Nephron progenitor cell (in vitro differentiated cells): ENCODE measurements around the gene HSPB8.

Experiments used
- DNase-seq: peaks from one replicate; pipeline ENCODE4 v3.0.0; 2021
- H3K27ac Mint-ChIP-seq: 2 replicates; pipeline ENCODE4 v1.8.0; 2021; ENCODE audit warnings: mild to moderate bottlenecking, moderate library complexity, mixed read lengths
- H3K27me3 Mint-ChIP-seq: 2 replicates; pipeline ENCODE4 v1.8.0; 2021; ENCODE audit warnings: mild to moderate bottlenecking, low read depth, mixed read lengths; ENCODE audit not compliant: poor library complexity
- H3K36me3 Mint-ChIP-seq: 2 replicates; pipeline ENCODE4 v1.8.0; 2021; ENCODE audit warnings: low read depth, mixed read lengths
- H3K4me1 Mint-ChIP-seq: 2 replicates; pipeline ENCODE4 v1.8.0; 2021; ENCODE audit warnings: mixed read lengths
- H3K4me3 Mint-ChIP-seq: 2 replicates; pipeline ENCODE4 v1.8.0; 2021; ENCODE audit warnings: mild to moderate bottlenecking, moderate library complexity, mixed read lengths
- H3K9me3 Mint-ChIP-seq: 2 replicates; pipeline ENCODE4 v1.8.0; 2021; ENCODE audit warnings: mild to moderate bottlenecking, moderate library complexity, mixed read lengths
- CTCF ChIP-seq: fragments of 200-600 bp; sonication (generic); IDR thresholded peaks from 2 replicates; pipeline ENCODE4 v1.5.0; 2021; ENCODE audit warnings: antibody characterized with exemption

Gene HSPB8

GRCh38 chr12:119227292-119227691 lies 48.6 kb downstream of the HSPB8 start:
- Mint-ChIP-seq H3K4me1 (peaks cover 12% of the 10 kb centered on the region), H3K27me3 (peaks cover 21% of the 10 kb centered on the region), H3K9me3 (peaks cover 10% of the 10 kb centered on the region), H3K36me3 (no peaks in the 10 kb centered on the region), H3K4me3 (no peak overlapping the region), H3K27ac (no peak overlapping the region)
- TF ChIP-seq CTCF: no peak
- DNase-seq: no peak

- Mint-ChIP-seq H3K36me3 (no peaks in the 10 kb centered on the region), H3K4me3 (no peak overlapping the region), H3K27ac (no peak overlapping the region), H3K4me1 (peaks cover 12% of the 10 kb centered on the region), H3K9me3 (peaks cover 8% of the 10 kb centered on the region), H3K27me3 (peaks cover 28% of the 10 kb centered on the region)
- TF ChIP-seq CTCF: no peak
- DNase-seq: no peak
These were observed 50.5 kb downstream of the HSPB8 start for GRCh38 chr12:119229205-119229604.

DNA sequence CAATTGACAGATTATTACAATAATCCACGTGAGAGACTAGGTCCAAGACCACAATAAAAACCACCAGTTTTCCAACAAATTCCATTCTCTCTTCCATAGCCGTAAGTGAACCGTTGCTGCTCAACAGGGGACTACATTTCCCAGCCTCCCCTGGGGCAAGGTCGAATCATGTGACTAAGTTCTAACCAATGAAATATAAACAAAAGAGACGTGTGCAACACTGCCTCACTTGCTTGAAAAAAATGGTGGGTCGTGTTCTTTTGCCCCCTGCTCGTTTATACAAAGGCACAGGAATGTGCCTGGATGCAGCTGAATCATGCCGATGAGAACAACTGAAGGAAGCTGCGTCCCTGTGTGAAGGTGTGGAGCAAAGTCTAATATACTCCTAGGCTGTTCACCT lies 51.1 kb downstream of the HSPB8 start:
- DNase-seq: peak; percentile 59

DNA sequence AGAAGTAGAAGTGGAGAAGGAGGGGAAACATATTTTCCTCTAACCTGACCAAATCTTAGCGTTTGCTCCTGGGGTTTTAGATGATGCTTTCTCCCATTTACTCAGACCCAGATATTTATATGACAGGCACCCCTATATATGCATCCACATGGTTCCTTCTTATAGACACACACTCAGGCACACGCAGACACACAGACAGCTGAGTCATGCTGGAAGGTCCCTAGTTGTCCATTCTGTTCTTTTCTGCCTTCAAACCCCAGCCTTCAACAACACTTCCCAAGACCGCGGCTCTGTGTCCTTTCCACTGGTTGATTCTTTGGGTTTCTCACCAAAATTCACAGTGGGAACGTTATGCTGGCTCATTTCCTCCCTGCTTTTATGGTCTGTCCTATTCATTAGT lies 52.1 kb downstream of the HSPB8 start:
- DNase-seq: no peak
- Mint-ChIP-seq H3K4me3 (peak overlapping the region; percentile 21), H3K27me3 (peaks cover 29% of the 10 kb centered on the region), H3K36me3 (no peaks in the 10 kb centered on the region), H3K4me1 (peaks cover 5% of the 10 kb centered on the region), H3K9me3 (peaks cover 8% of the 10 kb centered on the region), H3K27ac (no peak overlapping the region)
- no peak for TF ChIP-seq CTCF

More for the DNA sequence above, 51.1 kb downstream of the HSPB8 start:
- Mint-ChIP-seq H3K36me3 (no peaks in the 10 kb centered on the region), H3K4me1 (peaks cover 12% of the 10 kb centered on the region), H3K27me3 (peaks cover 28% of the 10 kb centered on the region), H3K4me3 (peak overlapping the region; percentile 70), H3K9me3 (peaks cover 8% of the 10 kb centered on the region), H3K27ac (peak overlapping the region; percentile 17)
- no peak for TF ChIP-seq CTCF

- no peak for DNase-seq
- Mint-ChIP-seq H3K9me3 (peaks cover 8% of the 10 kb centered on the region), H3K27ac (no peak overlapping the region), H3K27me3 (peaks cover 32% of the 10 kb centered on the region), H3K4me3 (no peak overlapping the region), H3K4me1 (no peaks in the 10 kb centered on the region), H3K36me3 (no peaks in the 10 kb centered on the region)
- no peak for TF ChIP-seq CTCF
These were observed 53.0 kb downstream of the HSPB8 start for GRCh38 chr12:119231774-119232173.

- Mint-ChIP-seq H3K4me3 (no peak overlapping the region), H3K9me3 (peaks cover 11% of the 10 kb centered on the region), H3K27ac (no peak overlapping the region), H3K4me1 (peaks cover 8% of the 10 kb centered on the region), H3K27me3 (peaks cover 26% of the 10 kb centered on the region), H3K36me3 (no peaks in the 10 kb centered on the region)
- TF ChIP-seq CTCF: peak; percentile 63
- peak; percentile 25 for DNase-seq
These were observed 56.5 kb downstream of the HSPB8 start for GRCh38 chr12:119235197-119235751.
